GM21528 (cell line): ENCODE measurements around the gene DCPS.
A peak's percentile ranks its signal among the peaks of the same experiment; 100 is the strongest.
"Not testable (repeated sequence)": the region's sequence is repeated elsewhere in the genome, so short reads cannot be mapped to it uniquely, and the experiment has no call there.

Experiments used
- ATAC-seq: cut with Tn5 transposase; IDR thresholded peaks from one replicate; pipeline ENCODE4 v1.9.1; 2021; ENCODE audit warnings: mild to moderate bottlenecking, moderate library complexity; ENCODE audit not compliant: unreplicated experiment, low FRiP score

Gene DCPS

GRCh38 chr11:126303623-126304456 lies at the start of gene DCPS:
DCPS (plus strand) TSS chr11:126304060; CDS start chr11:126304081, 21 bp downstream.
- peak; percentile 93 for ATAC-seq

GRCh38 chr11:126254819-126255218 lies 49.0 kb upstream of the DCPS start:
- ATAC-seq = no peak

- not testable (repeated sequence) for ATAC-seq
Observed at GRCh38 chr11:126255507-126255906, 48.4 kb upstream of the DCPS start.

GRCh38 chr11:126256216-126256615 lies 47.6 kb upstream of the DCPS start:
- no peak for ATAC-seq

GRCh38 chr11:126257144-126257543 lies 46.7 kb upstream of the DCPS start:
- ATAC-seq = no peak

GRCh38 chr11:126257764-126258163 lies 46.1 kb upstream of the DCPS start:
- no peak for ATAC-seq

- no peak for ATAC-seq
Observed at GRCh38 chr11:126262216-126262615, 41.6 kb upstream of the DCPS start.

GRCh38 chr11:126263489-126263888 lies 40.4 kb upstream of the DCPS start:
- ATAC-seq = no peak

- ATAC-seq = no peak
Observed at GRCh38 chr11:126265811-126266210, 38.0 kb upstream of the DCPS start.

- ATAC-seq = no peak
Observed at GRCh38 chr11:126267650-126268049, 36.2 kb upstream of the DCPS start.

- ATAC-seq = peak; percentile 4
Observed at GRCh38 chr11:126268361-126268707, 35.5 kb upstream of the DCPS start.

GRCh38 chr11:126268708-126269579 lies 34.9 kb upstream of the DCPS start, which contains the start of the genes FOXRED1 and SRPRA:
FOXRED1 (plus strand) TSS chr11:126269154; CDS start chr11:126269207, 53 bp downstream.
SRPRA (minus strand) TSS chr11:126268895; CDS start chr11:126268804, 91 bp downstream.
- ATAC-seq = peak; percentile 98

GRCh38 chr11:126277322-126277721 lies 26.5 kb upstream of the DCPS start:
- no peak for ATAC-seq

GRCh38 chr11:126277780-126278179 lies 26.1 kb upstream of the DCPS start:
- no peak for ATAC-seq

GRCh38 chr11:126279191-126279590 lies 24.7 kb upstream of the DCPS start:
- ATAC-seq = no peak

- no peak for ATAC-seq
Observed at GRCh38 chr11:126280595-126280994, 23.3 kb upstream of the DCPS start.

- no peak for ATAC-seq
Observed at GRCh38 chr11:126281245-126281644, 22.6 kb upstream of the DCPS start.

- no peak for ATAC-seq
Observed at GRCh38 chr11:126281666-126282175, 22.1 kb upstream of the DCPS start.

GRCh38 chr11:126282361-126282735 lies 21.5 kb upstream of the DCPS start:
- no peak for ATAC-seq

GRCh38 chr11:126282736-126283591 lies 20.9 kb upstream of the DCPS start, which contains the start of gene TIRAP:
TIRAP (plus strand) TSS chr11:126283093; CDS start chr11:126290895, 7,802 bp downstream.
- peak; percentile 59 for ATAC-seq
